ENCODE data around the gene NCEH1.
A peak's percentile ranks its signal among the peaks of the same experiment; 100 is the strongest.
"Not testable (repeated sequence)": the region's sequence is repeated elsewhere in the genome, so short reads cannot be mapped to it uniquely, and the experiment has no call there.

The NCEH1 gene

DNA sequence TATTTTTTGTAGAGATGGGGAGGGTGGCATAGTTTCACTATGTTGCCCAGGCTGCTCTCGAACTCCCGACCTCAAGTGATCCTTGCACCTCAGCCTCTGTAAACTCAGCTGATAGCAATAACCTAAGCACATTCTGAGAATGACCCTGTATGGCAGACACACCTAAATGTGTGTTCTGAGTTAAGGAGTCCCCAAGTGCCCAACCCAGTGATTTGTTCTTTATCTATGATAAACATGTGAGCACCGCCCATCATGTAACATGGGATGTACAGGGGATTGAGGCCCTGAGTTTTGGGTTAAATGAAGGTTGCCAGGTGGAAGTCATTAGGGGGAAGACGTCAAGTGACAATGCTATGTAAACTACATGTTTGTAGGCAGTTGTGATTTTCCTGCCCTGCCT lies 5.7 kb downstream of the NCEH1 start:
- no peak for DNase-seq

DNA sequence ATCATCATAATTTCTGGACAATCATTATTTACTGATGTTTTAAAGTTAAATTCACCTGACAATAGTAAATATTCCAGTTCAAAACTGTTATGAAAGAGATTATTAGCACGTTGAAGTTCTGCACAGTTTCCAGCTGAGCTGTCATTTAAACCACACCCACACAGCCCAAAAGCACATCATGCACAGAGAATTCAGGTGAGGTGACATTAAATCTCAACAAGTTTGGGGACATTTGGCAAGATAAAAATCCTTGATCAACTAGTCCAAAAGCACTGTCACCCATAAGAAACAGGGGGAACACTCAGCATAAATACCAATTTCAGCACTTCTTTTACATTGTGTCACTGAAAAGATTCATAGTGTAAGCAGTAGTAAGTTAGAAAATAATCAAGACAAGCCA lies 6.9 kb downstream of the NCEH1 start:
- no peak for DNase-seq

DNA sequence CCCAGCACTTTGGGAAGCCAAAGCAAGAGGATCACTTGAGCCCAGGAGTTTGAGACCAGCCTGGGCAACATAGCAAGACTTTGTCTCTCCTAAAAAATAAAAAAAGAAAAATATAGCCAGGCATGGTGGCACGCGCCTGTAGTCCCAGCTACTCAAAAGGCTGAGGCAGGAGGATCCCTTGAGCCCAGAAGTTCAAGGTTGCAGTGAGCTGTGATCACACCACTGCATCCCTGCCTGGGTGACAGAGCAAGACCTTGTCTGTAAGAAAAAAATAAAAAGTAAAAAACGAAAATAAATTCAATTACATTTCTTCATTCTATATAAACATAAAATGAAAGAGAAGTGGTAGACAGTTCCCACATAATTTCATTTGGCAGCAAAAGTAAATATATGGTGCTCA lies 8.1 kb downstream of the NCEH1 start:
- not testable (repeated sequence) for DNase-seq

DNA sequence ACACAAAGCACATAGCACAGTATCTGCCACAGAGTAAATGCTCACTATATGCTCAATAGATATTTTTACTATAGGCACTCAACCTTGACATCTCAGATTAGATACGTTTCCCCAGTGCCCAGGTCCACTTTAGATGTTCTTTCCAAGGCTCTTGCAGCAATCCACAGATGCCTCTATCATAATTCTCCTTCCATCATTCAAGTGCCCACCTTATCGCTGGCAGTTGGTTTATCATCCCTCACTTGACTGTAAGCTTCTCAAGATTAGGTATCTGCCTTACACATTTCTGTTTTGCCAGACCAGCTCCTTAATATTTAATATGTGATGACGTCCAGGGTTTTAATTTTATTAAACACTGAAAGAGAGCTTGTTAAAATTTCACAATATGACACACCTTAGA lies 8.6 kb downstream of the NCEH1 start:
- no peak for DNase-seq

DNA sequence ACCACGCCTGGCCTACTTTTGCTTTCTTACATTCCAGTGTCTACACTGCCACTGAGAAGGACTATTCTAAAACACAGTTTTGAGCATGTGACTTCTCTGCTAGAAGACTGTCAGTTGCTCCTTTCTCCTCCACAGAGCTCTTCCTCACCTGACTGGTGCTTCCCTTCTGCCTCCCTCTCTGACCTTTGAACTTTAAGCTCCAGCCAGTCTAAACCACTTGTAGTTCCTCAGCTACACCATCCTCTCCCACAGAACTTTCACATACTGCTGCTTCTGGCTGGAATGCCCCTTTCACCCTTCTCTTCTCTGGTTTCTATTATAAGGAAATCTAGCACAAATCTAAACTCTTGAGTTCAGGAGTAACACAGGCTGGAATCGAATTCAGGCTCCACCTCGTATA lies 9.1 kb downstream of the NCEH1 start:
- no peak for DNase-seq

DNA sequence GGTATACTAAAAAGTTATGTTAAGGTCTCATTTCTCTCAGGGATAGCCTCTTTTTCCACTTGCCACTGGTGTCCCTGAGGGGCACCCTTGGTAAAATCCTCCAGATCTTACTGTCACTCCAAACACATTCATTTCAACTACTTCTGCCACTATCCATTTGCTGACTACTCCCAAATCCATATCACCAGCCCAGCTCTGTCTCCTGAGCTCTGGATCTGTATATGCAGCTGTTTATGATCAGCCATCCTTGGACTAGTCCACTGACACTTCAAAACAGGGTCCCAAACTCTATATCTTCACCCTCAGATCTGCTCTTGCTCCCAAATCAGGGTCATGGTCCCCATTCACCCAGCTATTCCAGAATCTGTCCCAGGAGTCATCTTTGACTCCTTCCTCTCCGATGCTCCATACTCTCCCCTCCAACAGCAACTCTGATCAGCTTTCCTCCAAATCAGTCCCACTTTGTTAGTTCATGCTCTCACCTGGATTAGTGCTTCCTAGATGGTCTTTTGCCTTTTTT lies 9.9 kb downstream of the NCEH1 start:
- DNase-seq, result no peak

DNA sequence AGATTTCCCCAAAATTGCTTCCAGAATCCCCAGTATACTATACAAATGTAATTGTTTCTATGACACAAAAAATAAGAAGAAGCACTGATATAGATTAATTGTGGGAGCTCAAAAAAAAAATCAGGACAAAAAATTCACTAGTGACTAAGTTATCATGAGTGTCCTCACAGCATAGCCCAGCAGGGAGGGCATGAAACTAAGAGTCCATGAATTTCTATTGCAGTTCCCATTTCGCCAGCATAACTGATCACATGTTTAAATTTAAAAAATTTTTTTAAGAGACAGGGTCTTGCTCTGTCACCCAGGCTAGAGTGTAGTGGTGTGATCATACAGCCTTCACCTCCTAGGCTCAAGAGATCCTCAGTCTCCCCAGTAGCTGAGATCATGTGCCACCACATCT lies 10.6 kb downstream of the NCEH1 start:
- no peak for DNase-seq

DNA sequence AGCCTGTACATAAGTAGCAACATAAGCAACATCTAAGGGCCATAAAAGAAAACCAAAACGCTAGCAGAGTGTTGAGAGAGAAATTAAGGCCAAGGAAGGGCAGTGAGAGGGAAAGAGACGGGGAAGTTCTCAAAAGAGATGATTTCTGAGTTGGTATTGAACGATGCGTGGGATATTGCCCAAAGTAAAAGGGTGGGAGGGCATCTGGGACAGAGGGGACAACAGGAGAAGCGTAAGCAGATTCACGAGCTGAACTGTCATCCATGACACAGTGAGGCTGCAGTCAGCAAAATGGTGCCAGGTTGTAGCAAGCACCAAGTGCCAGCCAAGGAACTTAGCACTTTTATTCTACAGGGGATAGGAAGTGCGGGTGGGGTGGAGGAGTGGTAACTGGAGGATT lies 11.8 kb downstream of the NCEH1 start:
- no peak for DNase-seq

DNA sequence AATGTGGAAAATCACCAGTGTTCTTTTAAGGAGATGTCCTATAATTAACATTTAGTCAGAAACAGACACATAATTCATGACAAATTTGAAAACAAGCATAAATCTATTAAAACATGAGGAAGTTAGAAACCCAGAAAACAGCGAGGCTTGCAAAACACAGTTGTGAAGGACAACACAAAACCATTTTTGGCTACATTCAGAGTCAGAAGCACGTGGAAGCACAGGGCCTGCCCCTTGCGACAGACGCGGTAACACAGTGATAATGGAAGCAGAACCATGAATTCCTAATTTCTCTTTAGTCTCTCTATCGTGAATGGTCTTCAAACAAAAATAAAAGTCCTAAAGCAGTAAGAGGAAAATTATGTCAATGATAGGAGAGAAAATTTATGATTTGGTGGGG lies 12.2 kb downstream of the NCEH1 start:
- DNase-seq, result no peak

DNA sequence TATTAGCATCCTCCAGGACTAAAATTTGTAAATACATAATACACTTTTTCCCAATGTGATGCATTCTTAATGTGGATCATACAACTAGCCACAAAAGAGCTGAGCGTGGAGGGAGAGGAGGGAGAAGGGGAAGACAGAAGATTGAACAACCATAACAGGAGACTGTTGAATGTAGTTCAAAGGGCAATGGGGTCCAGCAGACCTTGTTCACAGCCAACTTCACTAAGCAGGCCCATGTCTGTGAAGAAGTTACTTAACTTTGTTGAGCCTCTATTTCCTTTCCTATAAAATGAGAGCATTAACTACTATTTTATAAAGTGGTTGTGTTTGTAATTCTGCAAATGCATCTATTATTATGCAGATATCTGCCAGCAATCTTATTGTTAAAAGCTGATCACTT lies 13.3 kb downstream of the NCEH1 start:
- DNase-seq, result no peak

DNA sequence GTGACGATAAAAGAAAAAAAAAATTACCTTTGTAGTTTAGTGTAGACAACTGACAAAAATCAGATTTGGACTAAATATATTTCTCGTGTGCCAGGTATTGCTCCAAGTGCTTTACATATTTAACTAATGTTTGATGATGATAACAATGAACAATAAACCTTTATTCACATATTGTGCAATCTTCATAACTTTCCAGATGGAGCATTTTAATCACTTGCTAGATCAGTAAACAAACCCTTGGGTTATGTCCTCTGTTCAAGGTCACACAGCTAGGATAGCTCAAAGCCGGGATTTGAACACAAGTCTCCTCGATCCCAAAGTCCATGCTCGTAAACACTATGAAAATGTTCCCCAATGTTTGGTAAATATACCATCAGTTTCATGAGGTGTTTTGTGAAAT lies 14.5 kb downstream of the NCEH1 start:
- no peak for DNase-seq

DNA sequence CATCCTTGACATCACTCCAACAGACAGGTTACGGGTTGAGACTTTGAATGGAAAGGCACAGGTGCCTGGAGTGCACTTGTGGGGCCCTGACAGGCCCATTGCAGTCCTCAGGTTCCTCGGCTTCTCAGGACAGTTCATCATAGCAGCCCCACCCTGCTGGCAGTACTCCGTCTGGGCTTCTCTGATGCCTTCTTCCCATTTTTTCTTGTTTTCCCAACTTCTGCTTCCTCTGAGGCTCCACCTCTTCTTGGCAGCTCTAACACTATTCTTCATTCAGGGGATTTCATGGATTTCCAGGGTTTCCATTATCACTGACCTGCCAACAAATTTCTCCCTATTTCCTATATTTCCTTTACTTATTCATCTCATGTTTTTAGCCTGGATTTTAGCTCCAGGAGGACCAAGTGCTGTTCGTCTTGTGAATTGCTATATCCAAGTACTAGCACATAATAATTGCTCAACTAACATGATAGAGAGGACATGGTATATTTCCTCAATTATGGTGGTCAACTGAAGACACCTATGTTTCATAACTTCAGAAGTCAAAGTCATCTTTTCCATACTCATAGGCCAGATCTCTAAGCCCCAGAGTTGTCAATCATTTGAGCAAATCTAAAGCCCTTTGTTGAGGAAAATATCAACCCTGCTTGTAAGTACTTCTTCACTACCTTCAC lies 16.2 kb downstream of the NCEH1 start:
- no peak for DNase-seq

DNA sequence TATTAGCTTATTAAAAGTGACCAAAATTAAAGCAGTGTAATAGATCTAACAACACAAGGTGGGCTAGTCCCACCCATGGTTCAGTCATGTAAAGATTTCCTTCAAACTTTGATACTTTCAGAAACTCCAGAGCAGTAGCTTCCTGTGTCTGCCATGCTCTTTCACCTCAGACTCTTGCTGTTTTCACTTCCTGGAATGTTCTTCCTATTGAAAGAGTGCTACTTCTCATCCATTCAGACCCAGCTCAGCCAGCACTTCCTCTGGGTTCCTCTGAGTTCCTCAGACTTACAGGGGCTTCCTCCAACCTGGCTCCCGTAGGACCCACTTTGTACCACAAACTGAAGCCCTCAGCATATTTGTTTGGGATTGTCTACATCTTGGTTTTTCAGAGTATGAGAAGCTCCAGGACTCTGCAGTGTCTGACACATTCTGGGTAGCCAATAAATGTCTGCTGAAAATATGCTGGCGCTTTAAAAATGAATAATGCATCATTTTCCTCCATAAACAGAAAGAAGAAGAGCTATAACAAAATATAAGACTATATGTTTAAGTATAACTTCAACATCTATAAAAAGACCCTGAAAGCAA lies 18.0 kb downstream of the NCEH1 start:
- DNase-seq, result no peak

DNA sequence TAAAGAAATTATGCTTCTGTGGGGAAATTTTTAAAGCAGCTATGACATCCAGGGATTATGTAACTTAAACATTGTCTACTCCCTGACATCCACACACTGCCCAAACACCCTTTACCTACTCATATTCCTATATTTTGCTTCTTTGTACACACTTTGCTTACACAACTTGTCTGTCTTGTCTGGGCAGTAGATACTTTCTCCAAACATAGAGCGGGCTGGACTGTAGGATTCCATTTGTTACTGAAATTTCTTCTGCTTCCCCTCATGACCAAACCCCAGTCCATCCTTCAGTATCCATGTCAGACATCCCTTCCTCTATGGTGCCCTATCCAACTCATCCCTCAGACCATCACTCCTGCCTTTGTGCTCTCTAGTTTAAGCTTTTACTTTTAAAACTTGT lies 19.9 kb downstream of the NCEH1 start:
- no peak for DNase-seq

DNA sequence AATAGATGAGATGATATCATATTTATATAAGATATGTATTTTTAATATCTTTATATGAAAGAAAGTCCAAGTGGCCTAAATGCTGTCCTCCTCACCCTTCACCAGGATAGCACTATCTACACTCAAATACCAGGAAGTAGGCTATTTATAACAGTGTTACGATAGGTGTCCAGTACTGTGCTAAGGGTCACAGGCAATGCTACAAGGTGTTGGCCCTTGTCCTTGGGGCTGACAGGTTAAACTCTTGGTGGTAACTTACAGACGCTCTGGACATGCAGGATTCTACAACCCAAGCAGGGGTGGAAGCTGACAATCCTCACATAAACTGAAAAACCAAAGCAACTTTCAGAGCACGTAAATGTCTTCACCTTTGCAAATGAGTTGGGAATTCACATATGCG lies 22.3 kb downstream of the NCEH1 start:
- DNase-seq, result no peak

DNA sequence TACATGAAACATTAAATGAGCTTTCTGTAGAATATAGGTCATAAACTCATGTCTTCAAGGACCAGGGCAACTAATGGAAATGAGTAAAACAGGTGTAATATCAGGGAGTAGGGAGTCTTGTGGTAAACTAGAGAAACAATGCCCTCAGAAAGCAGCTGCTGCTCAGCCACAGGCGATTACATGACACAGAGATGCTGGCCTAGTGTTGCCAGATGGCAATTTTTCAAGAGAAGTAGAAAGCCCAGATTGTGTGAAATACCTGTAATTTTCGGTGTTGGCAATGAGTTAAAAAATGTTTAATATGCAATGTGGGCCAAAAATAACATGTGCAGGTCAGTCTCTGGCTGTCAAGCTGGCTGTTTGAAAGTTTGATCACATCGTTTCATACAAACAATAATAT lies 23.4 kb downstream of the NCEH1 start:
- DNase-seq, result no peak

DNA sequence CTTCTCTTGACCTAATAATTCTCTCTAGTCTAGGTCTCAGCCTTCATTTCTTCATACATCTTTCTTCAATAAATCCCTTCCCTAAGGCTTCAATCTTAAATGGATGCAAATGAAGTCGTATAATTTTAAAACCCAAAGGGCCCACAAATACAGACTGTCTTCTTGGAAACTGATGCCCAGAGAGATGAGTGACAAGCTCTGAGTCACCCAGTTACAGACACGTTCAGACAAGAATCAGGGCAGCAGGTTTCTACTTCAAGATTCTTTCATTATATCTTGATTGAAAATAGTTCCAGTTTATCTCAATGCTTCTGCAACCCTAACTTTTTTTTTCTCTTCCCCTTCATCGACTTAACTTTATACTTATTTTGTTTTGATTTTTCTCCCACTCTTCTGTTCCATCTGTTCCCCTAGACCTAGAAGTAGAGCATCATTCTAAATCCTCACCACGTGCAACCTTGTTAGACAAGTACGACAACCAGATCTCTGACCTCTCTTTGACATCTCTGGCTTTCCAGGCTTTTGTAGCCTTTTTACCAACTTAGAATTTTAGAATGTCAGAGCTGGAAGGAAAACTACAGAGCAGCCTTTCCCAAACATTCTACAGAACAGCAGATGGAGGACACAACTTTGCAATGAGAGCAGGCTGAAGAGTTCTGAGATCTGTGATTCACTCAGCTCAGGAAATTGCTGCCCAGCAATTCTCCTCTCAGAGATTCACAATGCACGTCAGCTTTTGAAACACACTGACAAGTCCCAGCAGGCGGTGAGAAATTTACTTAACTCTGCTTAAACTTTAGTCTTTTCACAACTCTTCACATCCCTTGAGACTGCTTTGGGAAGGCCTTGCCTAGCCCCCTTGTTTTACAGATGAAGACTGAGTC lies 25.3 kb downstream of the NCEH1 start:
- DNase-seq, result no peak

DNA sequence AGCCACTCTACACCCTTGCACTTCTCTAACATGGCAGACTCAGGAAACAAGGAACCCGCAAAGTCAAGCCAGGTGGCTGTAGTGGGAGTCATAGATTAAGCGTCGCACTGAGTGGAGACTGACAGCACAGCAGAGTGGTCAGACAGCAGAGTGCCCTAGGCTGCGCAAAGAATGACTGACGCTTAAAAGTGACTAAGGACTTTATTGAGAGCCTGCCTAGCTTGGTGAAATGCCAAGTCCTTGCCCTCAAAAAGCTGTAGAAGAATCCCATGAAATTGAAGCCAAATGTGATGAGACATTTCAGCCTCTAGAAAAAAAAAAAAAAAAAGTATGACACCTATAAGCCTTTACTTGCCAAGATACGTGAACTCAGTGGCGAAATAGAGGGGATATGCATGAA lies 30.2 kb downstream of the NCEH1 start:
- no peak for DNase-seq

DNA sequence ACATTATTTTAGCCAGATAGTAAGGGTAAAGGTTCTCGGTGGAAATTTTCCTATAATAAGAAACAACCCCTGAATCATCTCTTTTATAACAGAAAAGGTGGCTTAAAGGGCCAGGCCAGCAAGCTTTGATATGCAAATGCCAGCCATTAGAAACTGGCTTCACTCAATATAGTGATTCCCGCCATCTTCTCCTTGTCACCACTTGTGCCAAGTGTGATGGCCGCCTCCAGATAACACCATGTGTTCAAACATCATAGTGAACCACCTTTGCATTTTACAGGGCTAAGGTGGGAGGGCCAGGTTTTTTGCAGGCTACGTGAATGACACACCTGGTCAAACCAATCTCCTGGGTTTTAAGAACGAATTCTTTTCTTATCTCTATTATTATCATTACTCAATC lies 31.3 kb downstream of the NCEH1 start:
- no peak for DNase-seq

DNA sequence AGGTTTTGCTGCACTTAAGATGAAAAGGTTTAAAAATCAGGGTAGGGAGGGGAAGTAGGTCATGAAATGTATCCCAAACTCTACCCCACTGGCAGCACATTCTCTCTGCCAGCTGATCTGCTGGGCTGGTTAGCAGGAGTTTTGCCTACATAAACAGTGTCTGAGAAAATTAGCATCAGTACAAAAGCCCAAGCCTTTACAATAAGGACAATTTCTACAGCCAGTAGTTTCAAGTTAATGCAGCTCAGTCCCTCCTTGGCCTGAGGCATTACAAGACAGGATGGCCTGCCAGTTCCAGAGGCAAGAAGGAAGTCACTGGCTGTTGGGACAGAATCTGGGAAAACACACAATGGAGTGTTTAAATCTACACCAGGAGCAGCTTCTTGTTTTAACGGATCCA lies 32.8 kb downstream of the NCEH1 start:
- DNase-seq, result no peak

DNA sequence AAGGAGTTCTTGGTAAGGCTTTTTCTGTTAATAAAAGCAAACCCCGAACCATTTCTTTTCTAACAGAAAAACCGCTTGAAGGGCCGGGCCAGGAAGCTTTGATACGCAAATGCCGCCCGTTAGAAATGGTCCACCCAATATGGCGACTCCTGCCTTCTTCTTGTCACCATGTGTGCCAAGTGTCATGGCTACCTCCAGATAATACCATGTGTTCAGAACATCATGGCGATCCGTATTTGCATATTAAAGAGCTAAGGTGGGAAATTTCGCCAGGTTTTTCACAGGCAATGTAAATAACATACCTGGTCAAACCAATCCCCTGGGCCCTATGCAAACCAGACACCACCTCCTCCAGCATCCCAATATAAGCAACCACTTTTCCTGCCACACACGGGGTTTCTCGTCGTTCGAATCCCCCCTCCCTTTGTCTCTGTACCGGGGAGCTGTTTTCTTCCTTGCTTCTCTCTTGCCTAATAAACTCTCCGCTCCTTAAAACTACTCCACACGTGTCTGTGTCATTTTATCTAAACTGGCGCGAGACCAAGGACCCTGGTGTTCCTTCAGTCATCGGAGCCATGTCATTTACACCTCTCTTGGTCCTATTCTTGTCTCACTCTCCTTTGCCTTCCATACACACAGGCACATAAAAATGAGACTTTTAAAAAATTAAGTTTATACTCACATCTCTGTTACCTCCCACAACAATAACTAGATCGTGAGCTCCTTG lies 34.5 kb downstream of the NCEH1 start:
- DNase-seq, result no peak

DNA sequence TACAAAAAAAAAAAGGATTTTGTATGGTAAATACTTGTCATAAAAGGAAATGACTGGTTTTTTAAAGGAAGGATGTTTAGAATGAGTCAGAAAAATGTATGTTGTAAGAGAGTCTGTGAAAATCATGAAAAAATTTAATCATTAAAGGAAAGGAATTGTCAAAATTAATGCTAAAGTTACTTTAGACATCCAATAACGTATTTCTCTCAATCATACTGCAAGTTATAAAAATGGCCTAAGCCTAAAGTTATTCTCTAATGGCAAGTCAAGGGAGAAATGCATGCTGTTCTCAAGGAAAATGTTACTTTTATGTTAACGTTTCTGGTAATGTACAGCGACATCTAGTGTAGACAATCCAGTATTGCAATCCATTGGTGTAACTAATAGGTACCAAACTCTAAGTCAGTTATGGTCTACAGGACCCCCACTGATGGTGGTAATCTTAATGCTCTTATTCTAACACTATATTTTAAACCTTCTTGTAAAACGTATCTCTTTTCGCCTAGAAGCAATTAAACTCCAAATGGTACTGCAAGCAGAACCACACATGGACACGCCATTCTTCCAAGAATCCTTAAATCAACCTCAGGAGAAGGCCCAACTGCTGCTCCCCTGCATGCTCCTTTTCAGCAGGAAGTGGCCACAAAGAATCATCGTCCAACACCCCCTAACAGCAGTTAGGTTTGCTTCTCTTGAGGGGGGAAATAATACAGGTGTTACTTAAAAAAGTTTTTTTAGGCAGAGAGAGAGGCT lies 35.2 kb downstream of the NCEH1 start:
- peak; percentile 64 for DNase-seq

All from kidney glomerular epithelial cell (primary cell).